Heart left ventricle (tissue), 13 donors: Measurements from ENCODE around the gene DPP10.

Source experiments
- POLR2A ChIP-seq, 2 donors: fragments of 450-650 bp; IDR thresholded peaks; one replicate each; pipeline ENCODE4 v1.6.1; 2017; ENCODE audit warnings: antibody characterized with exemption in 2 of 2, mild to moderate bottlenecking in 2 of 2, moderate library complexity in 2 of 2
- TF ChIP-seq, protein P1 (sequence below), 12 donors: fragments of 200-600 bp; sonication (generic) in 4 of 12; IDR thresholded peaks; one replicate each; pipeline versions ENCODE4 v1.5.0 to v1.8.0; 2018 to 2022; ENCODE audit warnings: antibody characterized with exemption in 12 of 12, mild to moderate bottlenecking in 5 of 12
- donor health status: ischemic (EF 13 %, LVEDD 7.1; RV severe dilation, severe dysfunction).
- donor health status: DM: no; HTN: yes; CAD: no.
- donor health status: DM: no; HTN: no; CAD: no.
- donor health status: ischemic (EF 25% LVEDD 6.9; RV normal size, moderate dysfunction).
- donor health status: ischemic (EF 25% LVEDD 5.7; RV mildly dilated, moderate dysfunction).
- donor health status: ischemic (EF 35%, LVEDD 5.7; RV mildly dilated, moderate dysfunction).
- donor health status: nonischemic (EF 11% LVEDD 7.7; RV severe dilation, severe dysfunction).
- donor health status: DM: yes; HTN: yes; CAD: no.
- donor health status: PGD.
- donor health status: ischemic (EF 29% LVEDD 5.4; RV normal size, mild dysfunction).
- donor health status: nonischemic (EF 23%, LVEDD 6.1; RV moderate dilation, normal function).

DNA sequence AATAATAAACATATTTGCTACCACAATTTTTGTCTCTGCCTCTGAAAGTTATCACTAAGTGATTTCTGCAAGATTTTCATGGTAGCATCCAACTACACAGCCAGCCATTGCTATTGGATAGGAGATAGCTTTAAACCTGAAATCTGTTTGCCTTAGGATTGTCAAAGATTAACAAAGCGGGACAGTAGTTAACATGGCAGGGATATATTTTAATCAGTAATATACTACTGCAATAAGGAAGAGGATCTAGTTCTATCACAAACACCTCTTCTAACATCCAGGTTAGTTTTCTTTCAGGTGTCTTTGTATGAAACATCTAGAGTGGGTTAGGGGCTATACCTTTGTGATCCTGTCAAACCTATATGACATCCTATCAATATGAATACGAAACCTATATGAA, 641.3 kb downstream of the DPP10 start:
- TF ChIP-seq, protein P1, sequence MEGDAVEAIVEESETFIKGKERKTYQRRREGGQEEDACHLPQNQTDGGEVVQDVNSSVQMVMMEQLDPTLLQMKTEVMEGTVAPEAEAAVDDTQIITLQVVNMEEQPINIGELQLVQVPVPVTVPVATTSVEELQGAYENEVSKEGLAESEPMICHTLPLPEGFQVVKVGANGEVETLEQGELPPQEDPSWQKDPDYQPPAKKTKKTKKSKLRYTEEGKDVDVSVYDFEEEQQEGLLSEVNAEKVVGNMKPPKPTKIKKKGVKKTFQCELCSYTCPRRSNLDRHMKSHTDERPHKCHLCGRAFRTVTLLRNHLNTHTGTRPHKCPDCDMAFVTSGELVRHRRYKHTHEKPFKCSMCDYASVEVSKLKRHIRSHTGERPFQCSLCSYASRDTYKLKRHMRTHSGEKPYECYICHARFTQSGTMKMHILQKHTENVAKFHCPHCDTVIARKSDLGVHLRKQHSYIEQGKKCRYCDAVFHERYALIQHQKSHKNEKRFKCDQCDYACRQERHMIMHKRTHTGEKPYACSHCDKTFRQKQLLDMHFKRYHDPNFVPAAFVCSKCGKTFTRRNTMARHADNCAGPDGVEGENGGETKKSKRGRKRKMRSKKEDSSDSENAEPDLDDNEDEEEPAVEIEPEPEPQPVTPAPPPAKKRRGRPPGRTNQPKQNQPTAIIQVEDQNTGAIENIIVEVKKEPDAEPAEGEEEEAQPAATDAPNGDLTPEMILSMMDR (IDR thresholded peaks at IDR 0.05), result no peak
- no peak for TF ChIP-seq POLR2A (IDR thresholded peaks at IDR 0.05)
